K562 (cell line): Measurements from ENCODE around the gene AKT1S1. TPM values are rescaled to one million over a fixed set of nuclear protein-coding genes. Genes with fewer than 3 reads are reported as not detected.

Experiments used
- ATAC-seq: fragments of 200-7000 bp; cut with Tn5 transposase; 3 replicates; pipeline ENCODE4 v1.9.1; 2020; ENCODE audit warnings: moderate library complexity
- BruUV-seq: library from RNA; stranded (reverse); fragments of 400-500 nt; replicated peaks from 2 replicates; lab custom pipeline; 2021; lab: Mats Ljungman, UMichigan
- CTCF ChIA-PET: fragments of 300-600 bp; formaldehyde crosslinking; extraction: SDS; loops from one replicate; lab custom pipeline; 2021; ENCODE audit warnings: low intra/inter-chr PET ratio; lab: Yijun Ruan, JAX
- POLR2A ChIA-PET: fragments of 300-600, 350-650 bp; sonication (Branson Sonifier 250); formaldehyde crosslinking; extraction: SDS; loops from one replicate; lab custom pipeline; 2021; ENCODE audit warnings: antibody characterized with exemption, inconsistent platforms; lab: Yijun Ruan, JAX
- DNase-seq, 4 experiments: peaks; one replicate each; pipeline versions ENCODE4 v3.0.0 to v3.0.0-alpha.2; 2011 to 2018; ENCODE audit warnings: low spot score in 3 of 4, mixed read lengths in 3 of 4; ENCODE audit errors: extremely low read depth in 1 of 4
- FAIRE-seq: peaks from 2 replicates; lab custom pipeline; 2011; peaks lifted over from hg19 to GRCh38; lab: Jason Lieb, UNC
- H2AFZ ChIP-seq: 2 replicates; pipeline ENCODE4 v1.6.0; 2011; ENCODE audit warnings: low read depth, low read length, control low read depth, inconsistent platforms
- H3K27ac ChIP-seq: fragments of 200-600 bp; 3 replicates; pipeline ENCODE4 v1.8.0; 2011; ENCODE audit warnings: low read depth, mild to moderate bottlenecking, control low read depth, inconsistent platforms, low read length, moderate library complexity, mixed read lengths; ENCODE audit errors: extremely low read depth
- H3K27me3 ChIP-seq, 2 experiments: fragments of 300-600 bp in 1 of 2; 2 replicates in 1 of 2; 3 replicates in 1 of 2; pipeline versions ENCODE4 v1.6.0 to v1.8.0; 2011; ENCODE audit warnings: inconsistent platforms in 2 of 2, low read length in 2 of 2, mild to moderate bottlenecking in 1 of 2, mixed read lengths in 1 of 2, moderate library complexity in 1 of 2; ENCODE audit not compliant: control insufficient read depth in 2 of 2, insufficient read depth in 2 of 2
- H3K36me3 ChIP-seq: fragments of 300-600 bp; 3 replicates; pipeline ENCODE4 v1.8.0; 2011; ENCODE audit warnings: mild to moderate bottlenecking, low read length, inconsistent platforms; ENCODE audit not compliant: control insufficient read depth, insufficient read depth
- H3K4me1 ChIP-seq, 2 experiments: fragments of 200-600 bp in 1 of 2; replicated peaks in 1 of 2; 2 replicates in 1 of 2; 3 replicates in 1 of 2; pipeline versions ENCODE4 v1.5.1 to v1.8.0; 2011; ENCODE audit warnings: inconsistent platforms in 2 of 2, low read length in 2 of 2, mild to moderate bottlenecking in 1 of 2, mixed read lengths in 1 of 2, moderate library complexity in 1 of 2; ENCODE audit not compliant: control insufficient read depth in 2 of 2, insufficient read depth in 2 of 2
- H3K4me2 ChIP-seq: 2 replicates; pipeline ENCODE4 v1.6.1; 2011; ENCODE audit warnings: low read length, control low read depth, inconsistent platforms, mixed read lengths; ENCODE audit not compliant: insufficient read depth
- H3K4me3 ChIP-seq: fragments of 200-600 bp; sonication (generic), shearing (Covaris generic); 2 replicates; pipeline ENCODE4 v1.5.1; 2016; ENCODE audit warnings: control low read depth, inconsistent platforms
- H3K79me2 ChIP-seq: fragments of 200-600 bp; 3 replicates; pipeline ENCODE4 v1.8.0; 2011; ENCODE audit warnings: low read length, inconsistent platforms; ENCODE audit not compliant: control insufficient read depth, insufficient read depth
- H3K9ac ChIP-seq, 2 experiments: 2 replicates each; pipeline versions ENCODE4 v1.6.0 to v1.6.1; 2011; ENCODE audit warnings: low read depth in 2 of 2, low read length in 2 of 2, control low read depth in 1 of 2, inconsistent platforms in 1 of 2, mild to moderate bottlenecking in 1 of 2, mixed read lengths in 1 of 2; ENCODE audit not compliant: insufficient read depth in 1 of 2
- H3K9me1 ChIP-seq: one replicate; pipeline ENCODE4 v1.6.0; 2011; ENCODE audit warnings: inconsistent platforms, mild to moderate bottlenecking, low read length, moderate library complexity; ENCODE audit not compliant: control insufficient read depth, insufficient read depth
- H3K9me3 ChIP-seq: replicated peaks from 2 replicates; pipeline ENCODE4 v1.5.1; 2011; ENCODE audit warnings: low read depth, low read length, inconsistent platforms; ENCODE audit not compliant: control insufficient read depth, insufficient read depth
- H4K20me1 ChIP-seq: replicated peaks from 2 replicates; pipeline ENCODE4 v1.6.1; 2011; ENCODE audit warnings: low read length, inconsistent platforms, mixed read lengths; ENCODE audit not compliant: control insufficient read depth, insufficient read depth
- BACH1 ChIP-seq: fragments of 200-800 bp; sonication (Bioruptor generic); IDR thresholded peaks from 2 replicates; pipeline ENCODE4 v1.6.1; 2016; ENCODE audit warnings: missing genetic modification characterization, missing compliant biosample characterization
- BRCA1 ChIP-seq, 2 experiments: fragments of 450-650 bp in 1 of 2; sonication (generic) in 1 of 2; formaldehyde crosslinking in 1 of 2; IDR thresholded peaks; 2 replicates each; pipeline versions ENCODE4 v1.5.0 to v1.6.1; 2017 to 2020; ENCODE audit warnings: mild to moderate bottlenecking in 1 of 2, missing genetic modification reagents in 1 of 2
- CHAMP1 ChIP-seq: fragments of 450-650 bp; IDR thresholded peaks from 2 replicates; pipeline ENCODE4 v1.6.1; 2016; ENCODE audit warnings: mild to moderate bottlenecking
- CREB1 ChIP-seq, 2 experiments: sonication (generic) in 1 of 2; formaldehyde crosslinking in 1 of 2; IDR thresholded peaks; 2 replicates each; pipeline versions ENCODE4 v1.6.1 to v1.8.0; 2012 to 2022; ENCODE audit warnings: inconsistent platforms in 1 of 2, mild to moderate bottlenecking in 1 of 2, missing genetic modification reagents in 1 of 2, moderate library complexity in 1 of 2
- HEY1 ChIP-seq: fragments of 250-450 bp; sonication (Bioruptor Pico); IDR thresholded peaks from 2 replicates; pipeline ENCODE4 v1.5.0; 2020; ENCODE audit warnings: mild to moderate bottlenecking, moderate library complexity, borderline replicate concordance
- HNRNPK ChIP-seq: fragments of 200-400 bp; formaldehyde crosslinking; IDR thresholded peaks from one replicate; pipeline ENCODE4 v1.6.1; 2018; ENCODE audit warnings: mild to moderate bottlenecking, low read depth, low read length; ENCODE audit not compliant: poor library complexity, severe bottlenecking
- IFI16 ChIP-seq: fragments of 250-450 bp; sonication (Bioruptor Pico); IDR thresholded peaks from 2 replicates; pipeline ENCODE4 v2.1.2; 2022; ENCODE audit warnings: mild to moderate bottlenecking, inconsistent platforms
- NONO ChIP-seq, 2 experiments: fragments of 200-400 bp in 1 of 2; fragments of 450-650 bp in 1 of 2; formaldehyde crosslinking in 1 of 2; IDR thresholded peaks; 2 replicates each; pipeline ENCODE4 v1.6.1; 2017; ENCODE audit warnings: low read depth in 2 of 2, mild to moderate bottlenecking in 2 of 2, moderate library complexity in 2 of 2, low read length in 1 of 2
- POLR2AphosphoS5 ChIP-seq: IDR thresholded peaks from 2 replicates; pipeline ENCODE4 v1.6.1; 2011; ENCODE audit warnings: mild to moderate bottlenecking, low read depth, low read length, moderate library complexity; ENCODE audit not compliant: control insufficient read depth, insufficient read depth
- THRA ChIP-seq: fragments of 450-650 bp; IDR thresholded peaks from 2 replicates; pipeline ENCODE4 v1.6.1; 2017; ENCODE audit warnings: mild to moderate bottlenecking, moderate library complexity
- ZBTB2 ChIP-seq: fragments of 450-650 bp; IDR thresholded peaks from 2 replicates; pipeline ENCODE4 v1.6.1; 2016; ENCODE audit warnings: antibody characterized with exemption
- ZNF274 ChIP-seq: IDR thresholded peaks from 2 replicates; pipeline ENCODE4 v1.6.1; 2011; ENCODE audit warnings: low read depth, mild to moderate bottlenecking, low read length, moderate library complexity, borderline replicate concordance
- ZNF77 ChIP-seq: fragments of 250-450 bp; sonication (Bioruptor Pico); IDR thresholded peaks from 2 replicates; pipeline ENCODE4 v1.5.0; 2020
- WGBS: fragments of 100-300 bp; shearing (Covaris generic); methylation state at CpG from one replicate; pipeline ENCODE4 v1.1.6; 2016; ENCODE audit warnings: low coverage, mixed read lengths; ENCODE audit not compliant: insufficient coverage; ENCODE audit errors: missing lambda C conversion rate; 5-methylcytosine and 5-hydroxymethylcytosine counted together
- in situ Hi-C: fragments of 300-500 bp; cut with MboI; formaldehyde crosslinking; loops from 4 replicates; pipeline ENCODE4 v1.15.0; 2018; ENCODE audit warnings: inconsistent platforms, mixed read lengths
- intact Hi-C: fragments of 100-400 bp; cut with micrococcal nuclease; formaldehyde crosslinking; loops from 2 replicates; pipeline ENCODE4 v1.14.2; 2022
- polyA plus RNA-seq, 8 experiments: library from polyadenylated mRNA; depleted of rRNA in 4 of 8; stranded (reverse) in 5 of 8; unstranded in 3 of 8; fragments of >200 nt; fragmentation: Nextera tagmentation in 2 of 8; fragmentation: Illumina TruSeq in 1 of 8; extraction: Ambion mirVana in 2 of 8; extraction: Trizol in 1 of 8; gene quantifications; 2 replicates each; pipeline versions ENCODE4 v1.2.1 to v1.2.3, GENCODE V29; 2011 to 2014; ENCODE audit warnings: inconsistent platforms in 1 of 8, missing spikeins in 1 of 8
- total RNA-seq, 7 experiments: library from RNA; depleted of rRNA in 6 of 7; stranded (reverse); fragments of >200 nt in 6 of 7; fragmentation: Illumina TruSeq in 2 of 7; extraction: Trizol in 2 of 7; gene quantifications; 2 replicates each; pipeline versions ENCODE4 v1.2.1 to v1.2.3, GENCODE V29; 2011 to 2021; ENCODE audit warnings: low replicate concordance in 1 of 7

AKT1S1 gene
- total and polyA plus RNA-seq, 9 of the 15 experiments (the other 6 are each of a cell fraction or from before 2014, with no cell fraction given), result 1.2 to 50.3 (median 17.1) TPM

GRCh38 chr19:49869009-49869483 is 8.1 kb downstream of the AKT1S1 start (continued):
- no peak for TF ChIP-seq POLR2AphosphoS5
- TF ChIP-seq HEY1 (CRISPR knock-in tag), result no peak
- no peak for TF ChIP-seq BRCA1 (IDR thresholded peaks at IDR 0.05)
- no peak for TF ChIP-seq BRCA1 (CRISPR knock-in tag; IDR thresholded peaks at IDR 0.05)
- no peak for TF ChIP-seq ZBTB2
- no peak for TF ChIP-seq CREB1 (IDR thresholded peaks at IDR 0.05)
- no peak for TF ChIP-seq CREB1 (CRISPR knock-in tag; IDR thresholded peaks at IDR 0.05)
- TF ChIP-seq ZNF77 (CRISPR knock-in tag), result no peak

- H3K9me3 ChIP-seq, result no peaks in the 10 kb centered on the region
- in situ Hi-C loops, result no loop called here
- DNase-seq (peak; percentile 87 to 94 (median 91)), FAIRE-seq (peak; percentile 85), ATAC-seq (peak; percentile 57)
- no peaks in the 10 kb centered on the region for H3K27me3 ChIP-seq
- POLR2A ChIA-PET, result interaction anchor here (0.6 to 1.6 kb wide), 7 partner anchors 8 to 62 kb away, joined by 3 to 7 read pairs (median 3); partner anchors contain the start of genes AKT1S1, ATF5 and PTOV1
- H3K9me1 ChIP-seq, result peaks cover 8% of the 10 kb centered on the region
- peaks cover 43 to 84% of the 10 kb centered on the region in 2 experiments for H3K4me1 ChIP-seq
- intact Hi-C loops, result loop anchor here (5.0 kb wide), 3 partner anchors 60 to 190 kb away; partner anchors contain the start of genes AP2A1, ATF5, NUP62 and PRMT1
- peaks cover 52% of the 10 kb centered on the region for H3K36me3 ChIP-seq
- peak within 1 kb of the TSS; percentile 98 for H3K4me3 ChIP-seq
- peaks cover 47% of the 10 kb centered on the region for H3K79me2 ChIP-seq
- peaks cover 19% of the 10 kb centered on the region; the same call in 1 of the 2 replicates for H4K20me1 ChIP-seq
- H3K9ac ChIP-seq, result peak within 1 kb of the TSS; percentile 89 to 90
- H3K27ac ChIP-seq, result peak within 1 kb of the TSS; percentile 93
- peak within 1 kb of the TSS; percentile 100 for H2AFZ ChIP-seq
- CTCF ChIA-PET, result no interaction called here
- no TSS peak for BruUV-seq
- H3K4me2 ChIP-seq, result peak within 1 kb of the TSS; percentile 98
- WGBS, result under 1% methylated on average over 52 of the region's 65 CpGs
- no peak for TF ChIP-seq HNRNPK
- TF ChIP-seq NONO (IDR thresholded peaks at IDR 0.05; ENCODE audit: low read depth in 2 of 2, low read length in 1 of 2), result no peak; a peak in 1 of 4 replicates
- TF ChIP-seq ZNF274, result no peak
- TF ChIP-seq THRA, result no peak
- TF ChIP-seq BACH1 (tag), result no peak
- TF ChIP-seq CHAMP1, result no peak
- TF ChIP-seq IFI16 (CRISPR knock-in tag), result no peak
These were observed 10.0 kb downstream of the AKT1S1 start, which contains the start of gene PNKP for GRCh38 chr19:49866933-49867782. Gene PNKP, minus strand, starts transcription at chr19:49867576. Its CDS starts 372 bp downstream, at chr19:49867204.
